Vagina (tissue), 2 donors: ENCODE data around the gene MIA. TPM values are rescaled to one million over a fixed set of nuclear protein-coding genes. Genes with fewer than 3 reads are reported as not detected.
"Not testable (repeated sequence)": the region's sequence is repeated elsewhere in the genome, so short reads cannot be mapped to it uniquely, and the experiment has no call there.

Experiments used
- DNase-seq, 2 donors: peaks; one replicate each; pipeline ENCODE4 v3.0.0-alpha.2; 2017; ENCODE audit errors: extremely low spot score in 2 of 2
- H3K27ac ChIP-seq: fragments of 200-600 bp; sonication (generic); one replicate; pipeline ENCODE4 v1.5.1; 2019
- H3K27me3 ChIP-seq: fragments of 200-600 bp; sonication (generic); one replicate; pipeline ENCODE4 v1.5.1; 2019
- H3K36me3 ChIP-seq, 2 donors: fragments of 200-600 bp; sonication (generic); one replicate each; pipeline ENCODE4 v1.5.1; 2017 to 2019
- H3K4me1 ChIP-seq: fragments of 200-600 bp; sonication (generic); one replicate; pipeline ENCODE4 v1.5.1; 2019
- H3K4me3 ChIP-seq, 2 donors: fragments of 200-600 bp; sonication (generic); 1 replicate in 1 of 2; 2 replicates in 1 of 2; pipeline ENCODE4 v1.5.1; 2016 to 2019
- H3K9me3 ChIP-seq: fragments of 200-600 bp; sonication (generic); one replicate; pipeline ENCODE4 v1.5.1; 2019
- CTCF ChIP-seq, 3 experiments: fragments of 450-650 bp in 2 of 3; fragments of 200-600 bp in 1 of 3; sonication (generic) in 1 of 3; IDR thresholded peaks; one replicate each; pipeline ENCODE4 v1.5.1; 2017 to 2019; ENCODE audit warnings: antibody characterized with exemption in 3 of 3, mild to moderate bottlenecking in 2 of 3, moderate library complexity in 2 of 3
- POLR2A ChIP-seq, 2 donors: fragments of 450-650 bp; IDR thresholded peaks; one replicate each; pipeline ENCODE4 v1.6.1; 2017; ENCODE audit warnings: antibody characterized with exemption in 2 of 2, mild to moderate bottlenecking in 2 of 2, moderate library complexity in 2 of 2
- POLR2AphosphoS5 ChIP-seq, 2 donors: sonication (generic); formaldehyde crosslinking; IDR thresholded peaks; one replicate each; pipeline ENCODE4 v1.9.0; 2017; ENCODE audit warnings: antibody characterized with exemption in 2 of 2, mild to moderate bottlenecking in 2 of 2, low read depth in 1 of 2; ENCODE audit not compliant: insufficient read depth in 1 of 2
- intact Hi-C: fragments of 100-400 bp; cut with DNase I; formaldehyde crosslinking; loops from one replicate; pipeline ENCODE4 v1.15.1; 2023
- total RNA-seq: library from RNA; depleted of rRNA; stranded (reverse); fragments of >200 nt; gene quantifications from one replicate; pipeline ENCODE4 v1.2.3, GENCODE V29; 2016

Gene MIA
- 11.0 TPM for total RNA-seq

GRCh38 chr19:40774916-40775631, at the start of gene MIA:
Gene MIA (plus strand): TSS chr19:40775521. CDS start chr19:40775543, 22 bp downstream.
- no peaks in the 10 kb centered on the region for H3K27me3 ChIP-seq
- intact Hi-C loops = no loop called here
- peak within 1 kb of the TSS; percentile 88 for H3K27ac ChIP-seq
- H3K4me1 ChIP-seq = peaks cover 15% of the 10 kb centered on the region
- no peak within 1 kb of the TSS for H3K4me3 ChIP-seq
- H3K9me3 ChIP-seq = no peaks in the 10 kb centered on the region
- no peak for TF ChIP-seq POLR2A (IDR thresholded peaks at IDR 0.05)
- TF ChIP-seq CTCF (IDR thresholded peaks at IDR 0.05) = no peak
- no peak for TF ChIP-seq POLR2AphosphoS5 (IDR thresholded peaks at IDR 0.05; ENCODE audit: insufficient read depth in 1 of 2, low read depth in 1 of 2)
- no peak for DNase-seq
- H3K36me3 ChIP-seq = no peaks in the 10 kb centered on the region

- H3K4me3 ChIP-seq = no peak overlapping the region
- H3K27ac ChIP-seq = no peak overlapping the region
- H3K4me1 ChIP-seq = peaks cover 36% of the 10 kb centered on the region
- H3K9me3 ChIP-seq = no peaks in the 10 kb centered on the region
- peaks cover 4 to 78% of the 10 kb centered on the region in 2 donors for H3K36me3 ChIP-seq
- H3K27me3 ChIP-seq = no peaks in the 10 kb centered on the region
- DNase-seq = no peak
- intact Hi-C loops = no loop called here
- TF ChIP-seq CTCF (IDR thresholded peaks at IDR 0.05) (no peak), POLR2A (IDR thresholded peaks at IDR 0.05) (no peak), POLR2AphosphoS5 (IDR thresholded peaks at IDR 0.05; ENCODE audit: insufficient read depth in 1 of 2, low read depth in 1 of 2) (no peak)
Measured at GRCh38 chr19:40726279-40726678, 49.0 kb upstream of the MIA start.

- H3K36me3 ChIP-seq = peaks cover 4 to 98% of the 10 kb centered on the region in 2 donors
- intact Hi-C loops, H3K9me3 ChIP-seq: not testable (repeated sequence)
Measured at GRCh38 chr19:40730065-40730464, 45.3 kb upstream of the MIA start.

GRCh38 chr19:40732304-40732703, 43.0 kb upstream of the MIA start:
- intact Hi-C loops, H3K27me3 ChIP-seq, H3K4me1 ChIP-seq, H3K27ac ChIP-seq, H3K4me3 ChIP-seq, DNase-seq, H3K9me3 ChIP-seq: not testable (repeated sequence)
- peaks cover 0 to 98% of the 10 kb centered on the region in 2 donors for H3K36me3 ChIP-seq

More at GRCh38 chr19:40730065-40730464, 45.3 kb upstream of the MIA start:
- H3K4me3 ChIP-seq, H3K27ac ChIP-seq, H3K27me3 ChIP-seq, H3K4me1 ChIP-seq, DNase-seq: not testable (repeated sequence)

- peak in 1 of 2 donors; percentile 14 for TF ChIP-seq POLR2AphosphoS5 (IDR thresholded peaks at IDR 0.05; ENCODE audit: insufficient read depth in 1 of 2, low read depth in 1 of 2)
- TF ChIP-seq POLR2A (IDR thresholded peaks at IDR 0.05) = no peak
- H3K27me3 ChIP-seq = no peaks in the 10 kb centered on the region
- H3K27ac ChIP-seq = no peak overlapping the region
- H3K36me3 ChIP-seq = peaks cover 0 to 98% of the 10 kb centered on the region in 2 donors
- H3K4me3 ChIP-seq = no peak overlapping the region
- H3K9me3 ChIP-seq = no peaks in the 10 kb centered on the region
- DNase-seq = no peak
- intact Hi-C loops = no loop called here
- peaks cover 8% of the 10 kb centered on the region for H3K4me1 ChIP-seq
Measured at GRCh38 chr19:40733149-40733548, 42.2 kb upstream of the MIA start.

- intact Hi-C loops = no loop called here
- H3K4me1 ChIP-seq = peaks cover 19% of the 10 kb centered on the region
- H3K27ac ChIP-seq = no peak overlapping the region
- no peak for DNase-seq
- H3K27me3 ChIP-seq = no peaks in the 10 kb centered on the region
- H3K9me3 ChIP-seq = no peaks in the 10 kb centered on the region
- TF ChIP-seq POLR2AphosphoS5 (IDR thresholded peaks at IDR 0.05; ENCODE audit: insufficient read depth in 1 of 2, low read depth in 1 of 2) = no peak
- no peak for TF ChIP-seq POLR2A (IDR thresholded peaks at IDR 0.05)
- no peak for TF ChIP-seq CTCF (IDR thresholded peaks at IDR 0.05)
- H3K4me3 ChIP-seq = no peak overlapping the region
- H3K36me3 ChIP-seq = peaks cover 0 to 95% of the 10 kb centered on the region in 2 donors
Measured at GRCh38 chr19:40735013-40735771, 40.1 kb upstream of the MIA start.
